ENCODE measurements around the gene ZNF774.

DNA sequence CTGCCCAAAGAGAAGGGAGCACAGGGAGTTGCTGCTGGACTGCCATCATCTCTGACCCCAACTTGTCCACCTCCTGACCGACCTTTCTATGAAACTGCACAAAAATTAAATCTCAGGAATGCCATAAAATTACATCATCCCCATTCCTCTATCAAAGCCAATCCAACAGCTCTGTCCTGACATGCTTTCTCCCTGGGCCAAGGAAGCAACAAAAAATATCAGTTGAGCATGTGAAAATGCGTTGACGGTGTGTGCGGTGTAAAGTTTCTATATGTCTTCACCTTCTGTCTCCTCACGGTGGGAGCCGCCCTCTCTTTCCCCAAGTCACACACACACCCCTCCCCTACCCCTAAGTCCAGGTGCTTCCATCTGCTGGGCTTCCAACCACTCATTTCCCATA is 3.6 kb upstream of the ZNF774 start:
- TF ChIP-seq, protein P1, sequence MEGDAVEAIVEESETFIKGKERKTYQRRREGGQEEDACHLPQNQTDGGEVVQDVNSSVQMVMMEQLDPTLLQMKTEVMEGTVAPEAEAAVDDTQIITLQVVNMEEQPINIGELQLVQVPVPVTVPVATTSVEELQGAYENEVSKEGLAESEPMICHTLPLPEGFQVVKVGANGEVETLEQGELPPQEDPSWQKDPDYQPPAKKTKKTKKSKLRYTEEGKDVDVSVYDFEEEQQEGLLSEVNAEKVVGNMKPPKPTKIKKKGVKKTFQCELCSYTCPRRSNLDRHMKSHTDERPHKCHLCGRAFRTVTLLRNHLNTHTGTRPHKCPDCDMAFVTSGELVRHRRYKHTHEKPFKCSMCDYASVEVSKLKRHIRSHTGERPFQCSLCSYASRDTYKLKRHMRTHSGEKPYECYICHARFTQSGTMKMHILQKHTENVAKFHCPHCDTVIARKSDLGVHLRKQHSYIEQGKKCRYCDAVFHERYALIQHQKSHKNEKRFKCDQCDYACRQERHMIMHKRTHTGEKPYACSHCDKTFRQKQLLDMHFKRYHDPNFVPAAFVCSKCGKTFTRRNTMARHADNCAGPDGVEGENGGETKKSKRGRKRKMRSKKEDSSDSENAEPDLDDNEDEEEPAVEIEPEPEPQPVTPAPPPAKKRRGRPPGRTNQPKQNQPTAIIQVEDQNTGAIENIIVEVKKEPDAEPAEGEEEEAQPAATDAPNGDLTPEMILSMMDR (IDR thresholded peaks at IDR 0.05; ENCODE audit: low read length): no peak
- no peak for TF ChIP-seq EZH2 (IDR thresholded peaks at IDR 0.05; ENCODE audit: borderline replicate concordance, low read length)
